Gastroesophageal sphincter (tissue), 3 donors: ENCODE results near the gene ERCC5.

Experiments
- CTCF ChIP-seq, 4 experiments: fragments of 200-600 bp in 2 of 4; fragments of 450-650 bp in 2 of 4; sonication (generic) in 1 of 4; IDR thresholded peaks; one replicate each; pipeline ENCODE4 v1.5.1; 2017 to 2019; ENCODE audit warnings: antibody characterized with exemption in 4 of 4, mild to moderate bottlenecking in 2 of 4, moderate library complexity in 2 of 4
- EP300 ChIP-seq: sonication (generic); formaldehyde crosslinking; IDR thresholded peaks from one replicate; pipeline ENCODE4 v1.6.1; 2017; ENCODE audit warnings: antibody characterized with exemption, mild to moderate bottlenecking
- POLR2A ChIP-seq, 2 donors: fragments of 450-650 bp; IDR thresholded peaks; one replicate each; pipeline ENCODE4 v1.6.1; 2017; ENCODE audit warnings: antibody characterized with exemption in 2 of 2, mild to moderate bottlenecking in 2 of 2, moderate library complexity in 1 of 2
- POLR2AphosphoS5 ChIP-seq: sonication (generic); formaldehyde crosslinking; IDR thresholded peaks from one replicate; pipeline ENCODE4 v1.6.1; 2017; ENCODE audit warnings: antibody characterized with exemption

- TF ChIP-seq CTCF (IDR thresholded peaks at IDR 0.05), result no peak
- TF ChIP-seq EP300, result no peak
- no peak for TF ChIP-seq POLR2A (IDR thresholded peaks at IDR 0.05)
- TF ChIP-seq POLR2AphosphoS5, result no peak
Observed at GRCh38 chr13:102873653-102874052, 27.8 kb downstream of the ERCC5 start.
